ENCODE results near the gene BABAM2.

The BABAM2 gene

DNA sequence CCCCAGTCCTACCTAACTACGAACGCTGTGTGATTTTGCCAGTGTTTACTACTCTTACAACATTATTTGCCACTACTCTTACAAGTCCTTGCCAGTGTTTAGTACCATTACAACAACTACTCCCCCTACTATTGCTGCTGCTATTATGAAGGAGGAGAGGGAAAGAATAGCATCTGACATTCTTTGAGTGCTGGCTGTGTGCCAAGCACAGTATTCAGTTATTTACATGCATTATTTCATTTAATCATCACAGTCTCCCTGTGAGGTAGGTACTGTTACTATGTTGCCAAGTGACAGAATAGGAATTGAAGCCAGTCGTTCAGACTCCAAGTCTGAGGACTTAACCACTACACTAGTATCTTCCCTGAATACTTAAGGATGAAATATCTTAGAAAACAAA, 316.2 kb downstream of the BABAM2 start:
- DNase-seq (ENCODE audit: low spot score), result no peak

DNA sequence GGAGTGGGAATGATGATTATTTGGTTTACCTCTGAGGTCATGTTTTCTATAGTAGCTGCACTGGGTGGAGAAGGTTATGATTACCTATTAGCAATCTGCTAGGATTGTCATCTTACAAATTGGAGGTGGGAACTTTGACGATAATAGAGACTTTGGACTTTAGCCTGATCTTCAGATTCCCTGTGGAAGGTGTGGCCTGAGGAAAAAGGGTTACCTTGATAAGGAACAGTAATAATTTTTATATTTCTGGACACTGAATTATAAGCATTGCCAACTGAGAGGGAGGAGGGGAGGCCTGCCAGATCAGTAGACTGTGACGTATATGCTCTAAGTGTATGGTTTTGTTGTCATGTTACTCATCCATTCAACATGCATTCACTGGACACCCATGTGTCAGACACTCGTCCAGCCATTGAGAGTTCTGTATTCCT, 318.7 kb downstream of the BABAM2 start:
- DNase-seq (ENCODE audit: low spot score), result peak; percentile 81

GRCh38 chr2:28209864-28210263, 319.3 kb downstream of the BABAM2 start:
- no peak for DNase-seq (ENCODE audit: low spot score)

- no peak for DNase-seq (ENCODE audit: low spot score)
Observed at GRCh38 chr2:28210535-28210934, 320.0 kb downstream of the BABAM2 start.

- DNase-seq (ENCODE audit: low spot score), result no peak
Observed at GRCh38 chr2:28216331-28216730, 325.8 kb downstream of the BABAM2 start.

DNA sequence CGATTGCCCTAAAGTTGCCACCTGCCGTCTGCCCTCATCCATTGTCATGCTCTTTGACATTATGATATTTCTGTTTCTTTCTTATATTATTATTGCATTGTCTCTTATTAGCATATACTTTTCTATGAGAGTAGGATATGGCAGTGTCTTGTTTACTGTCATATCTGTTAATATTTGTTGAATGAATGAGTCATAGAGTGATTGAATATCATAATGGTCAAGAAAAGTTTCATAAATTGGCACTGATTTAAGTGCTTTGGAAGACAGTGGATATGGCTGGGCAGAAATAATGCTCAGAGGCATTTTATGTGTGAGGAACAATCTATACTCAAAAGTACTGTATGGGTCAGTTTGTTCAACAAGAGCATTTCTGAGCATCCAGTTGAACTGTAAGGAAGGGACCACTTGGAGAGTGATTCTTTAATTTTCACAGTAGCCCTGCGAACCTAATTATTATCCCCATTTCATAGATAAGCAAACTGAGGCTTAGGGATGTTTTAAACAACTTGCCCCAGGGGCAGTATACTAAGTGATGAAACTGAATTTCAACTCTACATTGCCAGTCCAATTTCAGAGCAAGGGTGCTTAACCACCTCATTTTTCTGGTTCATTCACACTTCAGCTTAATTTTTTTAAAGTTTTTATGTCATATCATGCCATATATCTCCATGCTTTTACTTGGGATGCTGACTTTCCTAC, 326.7 kb downstream of the BABAM2 start:
- no peak for DNase-seq (ENCODE audit: low spot score)

- DNase-seq (ENCODE audit: low spot score), result no peak
Observed at GRCh38 chr2:28219138-28219537, 328.6 kb downstream of the BABAM2 start.

DNA sequence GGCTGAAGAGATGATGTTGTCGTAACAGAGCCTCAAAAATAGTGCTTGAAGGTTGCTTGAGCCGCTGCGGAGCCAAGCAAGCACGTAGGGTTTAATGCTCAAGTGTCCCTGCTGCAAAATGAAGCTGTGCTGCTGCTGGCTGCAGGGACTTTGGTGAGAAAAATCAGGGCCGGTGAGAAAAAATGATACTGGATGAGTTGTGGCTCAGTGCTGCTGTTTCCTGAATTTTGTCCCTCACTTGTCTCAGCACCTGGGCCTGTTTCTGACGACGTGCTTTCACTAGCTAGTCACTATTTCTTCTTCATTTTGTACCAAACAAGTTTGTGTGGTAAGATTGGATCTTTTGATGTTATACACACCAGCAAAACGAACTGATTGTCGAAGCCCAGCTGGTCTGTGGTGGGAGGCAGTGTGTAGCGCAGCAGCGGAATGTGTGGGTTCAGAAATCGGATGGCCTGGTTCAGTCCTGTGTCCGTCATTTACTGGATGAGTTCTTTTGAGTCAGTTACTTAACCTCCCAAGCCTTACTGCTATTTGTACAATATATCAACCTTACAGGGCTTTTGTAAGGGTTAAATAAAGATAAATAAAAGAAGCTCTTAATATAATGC, 329.3 kb downstream of the BABAM2 start:
- no peak for DNase-seq (ENCODE audit: low spot score)

GRCh38 chr2:28224648-28225472, 334.3 kb downstream of the BABAM2 start:
- peak; percentile 24 for DNase-seq (ENCODE audit: low spot score)

DNA sequence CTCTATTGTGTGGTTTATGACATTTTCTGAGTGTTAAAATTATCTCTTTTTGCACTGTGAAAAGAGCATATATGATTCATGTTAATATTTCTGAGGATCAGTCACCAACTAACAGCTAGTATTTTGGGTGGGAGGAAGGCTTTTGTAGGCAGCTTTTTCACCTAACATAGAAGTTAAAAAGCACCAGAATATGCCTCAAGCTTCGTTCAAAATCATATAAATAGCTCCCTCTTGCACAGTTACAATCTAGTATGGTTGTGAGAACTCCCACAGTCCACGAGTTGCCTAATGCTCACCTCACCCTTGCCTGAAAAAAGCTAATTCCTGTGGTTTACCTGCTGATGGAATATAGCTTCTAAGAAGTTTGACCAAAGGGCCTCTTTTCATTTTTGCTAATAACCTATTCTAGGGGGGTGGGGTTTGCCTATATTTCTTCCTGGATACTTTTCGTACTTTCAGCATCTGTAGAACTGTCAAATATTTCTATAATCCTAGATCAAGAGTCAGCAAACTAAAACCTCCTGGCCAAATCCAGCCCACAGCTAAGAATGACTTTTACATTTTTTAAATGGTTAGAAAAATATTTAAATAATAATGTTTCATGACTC, 335.0 kb downstream of the BABAM2 start:
- no peak for DNase-seq (ENCODE audit: low spot score)

DNA sequence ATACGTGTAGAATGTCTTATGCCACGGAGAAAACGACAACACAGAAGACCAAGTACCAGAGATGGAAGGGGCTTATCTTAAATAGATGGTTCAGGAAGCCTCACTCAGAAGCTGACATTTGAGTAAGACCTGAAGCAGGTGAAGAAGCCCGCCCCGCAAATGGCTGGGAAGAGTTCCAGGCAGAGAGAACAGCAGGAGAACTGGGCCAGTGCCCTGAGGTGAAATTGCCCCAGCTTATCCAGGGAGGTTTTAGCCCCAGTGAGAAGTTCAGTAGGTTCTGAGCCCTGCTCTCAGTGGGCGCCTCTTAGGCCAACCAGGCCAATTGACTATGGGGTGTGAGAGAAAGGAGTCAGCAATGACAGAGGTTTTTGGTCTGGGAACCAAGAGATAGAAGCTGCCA, 336.0 kb downstream of the BABAM2 start:
- no peak for DNase-seq (ENCODE audit: low spot score)

GRCh38 chr2:28227498-28227897, 337.0 kb downstream of the BABAM2 start:
- no peak for DNase-seq (ENCODE audit: low spot score)

GRCh38 chr2:28228434-28228995, 338.0 kb downstream of the BABAM2 start:
- DNase-seq (ENCODE audit: low spot score), result no peak

DNA sequence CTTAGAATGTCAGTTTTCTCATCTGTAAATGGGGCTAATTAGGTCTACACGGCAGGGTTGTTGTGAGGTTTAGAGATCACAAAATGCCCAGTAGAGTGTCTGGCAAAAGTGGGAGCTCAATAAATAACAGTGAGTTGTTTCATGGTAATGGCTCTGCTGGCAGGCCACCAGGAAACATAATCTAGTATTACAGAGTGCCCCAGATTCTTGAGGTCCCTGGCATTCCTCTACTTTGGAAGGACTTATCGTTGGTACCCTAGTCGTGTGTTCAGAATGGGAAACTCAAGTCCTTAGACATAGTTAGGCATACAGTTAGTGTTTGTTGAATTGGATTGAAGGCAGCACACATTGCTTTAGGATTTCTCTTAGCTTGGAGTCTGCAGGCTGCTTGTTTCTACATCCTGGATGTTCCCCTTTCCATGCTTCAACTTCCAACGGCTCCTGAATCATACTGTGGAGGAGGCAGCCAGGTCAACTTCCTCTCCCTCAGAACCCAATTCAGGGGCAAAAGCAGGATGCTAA, 340.6 kb downstream of the BABAM2 start:
- peak; percentile 24 for DNase-seq (ENCODE audit: low spot score)

DNA sequence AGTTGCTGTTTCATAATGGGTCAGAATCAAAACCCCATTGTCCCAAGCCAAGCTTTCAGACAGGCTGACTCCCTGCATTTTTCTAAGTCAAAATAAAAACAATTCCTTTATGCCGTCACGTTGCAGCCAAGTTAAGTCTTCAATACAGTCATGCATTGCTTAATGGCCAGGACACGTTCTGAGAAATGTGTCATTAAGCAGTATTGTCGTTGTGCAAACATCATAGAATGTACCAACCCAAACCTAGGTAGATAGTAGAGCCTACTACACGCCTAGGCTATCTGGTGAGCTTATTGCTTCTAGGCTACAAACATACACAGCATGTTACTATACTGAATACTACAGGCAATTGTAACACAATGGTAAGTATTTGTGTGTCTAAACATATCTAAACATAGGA, 341.8 kb downstream of the BABAM2 start:
- DNase-seq (ENCODE audit: low spot score), result no peak

DNA sequence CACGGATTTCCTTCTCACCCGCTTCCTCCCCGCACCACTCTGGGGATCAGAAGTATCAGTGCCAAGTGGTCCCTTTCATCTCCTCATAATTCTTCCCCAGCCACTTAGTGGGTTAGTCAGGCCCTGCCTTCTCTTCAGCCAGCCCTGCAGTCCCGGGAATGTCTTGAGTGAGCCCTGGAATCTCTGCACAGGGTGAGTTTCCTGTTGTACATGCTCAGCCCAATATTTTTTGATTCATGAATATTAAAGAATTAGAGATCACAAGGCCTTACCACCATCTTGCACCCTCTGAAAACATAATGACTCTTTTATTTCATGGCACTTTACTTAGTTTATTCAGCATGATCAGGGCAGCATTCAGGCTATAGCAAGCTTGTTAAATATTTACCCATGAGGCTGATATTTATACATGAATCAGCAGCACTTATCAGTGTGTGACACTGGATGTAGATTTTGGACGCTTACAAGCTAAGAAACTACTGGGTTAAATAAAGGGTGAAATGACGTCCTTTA, 342.7 kb downstream of the BABAM2 start:
- peak; percentile 24 for DNase-seq (ENCODE audit: low spot score)

DNA sequence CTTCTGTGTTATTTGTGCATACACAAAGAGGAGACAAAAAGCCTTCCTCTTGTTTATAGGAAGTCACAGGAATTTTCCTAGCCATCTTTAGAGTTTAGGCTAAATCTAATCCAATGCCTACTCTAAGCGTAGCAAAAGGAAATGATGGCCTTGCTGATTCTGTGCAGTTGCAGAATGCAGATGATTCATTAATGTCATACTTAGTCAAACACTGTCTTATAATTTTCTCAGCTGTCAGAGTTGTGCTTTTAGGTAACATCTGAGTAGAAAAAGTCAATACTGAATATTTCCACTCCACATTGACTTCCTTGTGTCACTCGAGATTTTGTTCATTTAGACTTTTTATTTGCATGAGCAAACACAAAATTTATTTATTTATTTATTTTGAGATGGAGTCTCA, 344.3 kb downstream of the BABAM2 start:
- no peak for DNase-seq (ENCODE audit: low spot score)

DNA sequence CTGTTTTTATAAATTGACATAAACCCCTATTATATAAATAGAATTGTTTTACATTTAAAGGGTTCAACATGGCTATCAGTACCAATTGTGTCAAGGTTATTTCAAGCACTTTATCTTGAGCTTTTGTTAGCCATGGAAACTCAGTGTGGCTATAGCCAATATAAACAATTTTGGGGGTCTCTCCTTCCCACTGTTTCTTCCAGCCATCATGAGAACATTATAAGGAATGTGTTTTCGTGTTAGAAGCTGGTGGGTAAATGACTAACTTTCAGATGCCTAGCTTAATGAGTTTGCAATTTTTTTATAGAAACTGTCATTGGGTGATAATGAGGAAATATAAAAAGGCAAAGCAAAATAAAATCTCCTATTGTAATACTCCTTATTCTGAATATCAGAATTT, 348.7 kb downstream of the BABAM2 start:
- no peak for DNase-seq (ENCODE audit: low spot score)

DNA sequence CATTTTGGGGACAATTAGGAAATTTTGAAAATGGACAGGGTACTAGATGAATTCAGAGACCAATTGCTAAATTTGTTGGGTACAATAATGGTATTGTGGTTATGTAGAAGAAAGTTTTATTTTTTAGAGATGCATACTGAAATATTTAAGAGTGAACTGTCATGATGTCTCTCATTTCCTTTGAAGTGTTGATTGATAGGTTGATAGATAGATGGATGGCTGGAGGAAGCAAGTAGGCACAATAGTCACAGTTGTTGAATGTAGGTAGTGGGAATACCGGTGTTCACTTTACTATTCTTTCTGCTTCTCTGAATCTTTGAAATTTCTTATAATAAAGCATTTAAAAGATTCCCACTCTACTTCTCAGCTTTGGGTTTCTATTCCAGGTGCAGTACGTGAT, 350.4 kb downstream of the BABAM2 start:
- DNase-seq (ENCODE audit: low spot score), result no peak

- DNase-seq (ENCODE audit: low spot score), result no peak
Observed at GRCh38 chr2:28247290-28247689, 356.8 kb downstream of the BABAM2 start.

DNA sequence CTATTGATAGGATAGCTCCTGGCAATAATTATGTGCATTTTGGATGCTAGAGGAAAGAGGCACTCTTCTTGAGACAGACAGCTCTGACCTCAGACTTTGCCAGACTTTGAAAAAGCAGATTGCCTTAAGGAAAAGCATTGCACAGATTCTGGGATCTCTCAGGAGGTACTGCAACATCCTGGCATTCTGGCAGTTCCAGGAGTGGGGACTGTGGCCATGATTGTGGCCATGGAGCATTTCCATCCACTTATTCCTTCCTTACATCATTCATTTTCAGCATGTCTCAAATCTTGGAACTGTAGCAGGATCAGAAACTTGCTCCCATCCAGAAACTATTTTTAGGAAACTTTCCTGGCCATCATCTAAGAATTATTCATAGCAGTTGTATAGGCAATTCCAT, 357.2 kb downstream of the BABAM2 start:
- DNase-seq (ENCODE audit: low spot score), result no peak

- no peak for DNase-seq (ENCODE audit: low spot score)
Observed at GRCh38 chr2:28248511-28248910, 358.0 kb downstream of the BABAM2 start.

Data from LoVo (cell line).